HG03108 (cell line): ENCODE data around the gene GLDN.
"Not testable (repeated sequence)": the region's sequence is repeated elsewhere in the genome, so short reads cannot be mapped to it uniquely, and the experiment has no call there.

Experiments
- ATAC-seq: cut with Tn5 transposase; IDR thresholded peaks from one replicate; pipeline ENCODE4 v1.9.1; 2021; ENCODE audit warnings: moderate library complexity; ENCODE audit not compliant: unreplicated experiment

GLDN gene

GRCh38 chr15:51386960-51387698 is 45.7 kb downstream of the GLDN start:
- ATAC-seq, result no peak

DNA sequence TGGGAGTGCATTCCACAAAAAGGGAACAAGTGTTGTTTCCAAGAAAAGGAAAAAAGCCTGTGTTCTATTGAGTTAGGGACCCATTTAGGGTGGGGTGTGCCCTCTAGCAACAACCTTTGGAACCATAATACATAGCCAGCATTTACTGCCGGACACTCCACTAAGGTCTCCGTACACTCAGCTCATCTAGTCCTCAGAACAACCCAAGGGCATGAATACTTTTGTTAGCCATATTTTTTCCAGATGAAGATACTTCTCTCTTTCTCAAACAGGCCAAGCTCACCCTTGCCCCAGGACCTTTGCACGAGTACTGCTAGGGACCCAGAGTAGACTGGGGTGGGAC is 46.2 kb downstream of the GLDN start:
- ATAC-seq, result no peak

GRCh38 chr15:51388726-51389125 is 47.3 kb downstream of the GLDN start:
- ATAC-seq, result no peak

- ATAC-seq, result no peak
These were observed 48.9 kb downstream of the GLDN start for GRCh38 chr15:51390241-51390965.

- no peak for ATAC-seq
These were observed 49.5 kb downstream of the GLDN start for GRCh38 chr15:51390966-51391422.

DNA sequence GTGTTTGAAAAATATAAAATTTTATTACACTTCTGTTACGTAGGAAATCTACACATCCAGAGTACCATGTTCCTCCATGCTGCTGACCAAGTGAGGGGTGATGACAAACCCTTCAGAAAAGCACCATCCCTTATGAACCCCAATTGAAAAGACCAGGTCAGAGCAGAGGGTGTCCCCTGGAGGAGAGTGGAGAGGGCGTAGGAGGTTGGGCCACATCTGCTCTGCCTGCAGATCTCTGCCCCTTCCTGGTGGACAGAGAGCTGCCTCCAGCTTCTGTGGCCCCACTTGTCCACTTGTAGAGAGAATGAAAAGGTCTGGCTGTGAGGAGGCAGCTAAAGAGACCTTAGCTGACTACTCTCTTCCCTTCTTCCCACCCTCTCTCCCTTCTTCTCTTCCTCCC is 55.5 kb downstream of the GLDN start:
- no peak for ATAC-seq

- no peak for ATAC-seq
These were observed 57.2 kb downstream of the GLDN start for GRCh38 chr15:51398626-51399025.

DNA sequence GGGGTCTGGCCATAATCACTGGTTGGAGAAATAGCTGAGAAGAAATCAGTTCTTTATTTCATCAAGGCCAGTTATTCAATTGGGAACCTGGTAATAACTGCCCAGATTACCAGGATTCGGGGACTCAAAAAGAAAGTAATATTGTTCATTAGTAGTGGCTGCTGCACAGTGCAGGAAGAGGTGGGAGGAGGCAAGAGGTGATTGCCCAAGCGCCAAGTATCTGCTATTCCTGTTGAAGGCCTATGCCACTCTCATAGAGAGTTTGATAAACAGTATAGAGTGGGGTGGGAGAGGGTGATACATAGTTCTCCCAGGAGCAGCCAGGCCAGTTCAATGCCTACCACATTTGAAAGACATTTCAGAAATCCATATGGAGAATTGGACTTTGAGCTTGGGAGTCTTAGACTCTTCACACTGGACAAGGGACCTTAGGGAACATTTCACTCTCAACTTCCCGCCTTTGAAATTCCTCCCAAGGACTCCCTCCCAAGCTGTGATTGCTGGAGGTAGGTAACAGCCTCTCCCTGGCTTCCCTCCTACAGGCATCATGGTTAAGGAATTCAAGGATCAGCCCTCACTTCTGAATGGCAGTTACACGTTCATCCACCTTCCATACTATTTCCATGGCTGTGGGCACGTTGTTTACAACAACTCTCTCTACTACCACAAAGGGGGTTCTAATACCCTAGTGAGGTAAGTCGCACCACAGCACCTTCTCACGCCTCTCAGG is 59.8 kb downstream of the GLDN start:
- no peak for ATAC-seq

- ATAC-seq, result no peak
These were observed 60.5 kb downstream of the GLDN start for GRCh38 chr15:51401872-51402517.

- no peak for ATAC-seq
These were observed 61.8 kb downstream of the GLDN start for GRCh38 chr15:51403072-51403878.

- ATAC-seq, result no peak
These were observed 62.7 kb downstream of the GLDN start for GRCh38 chr15:51403946-51404695.

GRCh38 chr15:51405693-51406523 is 64.5 kb downstream of the GLDN start:
- no peak for ATAC-seq

DNA sequence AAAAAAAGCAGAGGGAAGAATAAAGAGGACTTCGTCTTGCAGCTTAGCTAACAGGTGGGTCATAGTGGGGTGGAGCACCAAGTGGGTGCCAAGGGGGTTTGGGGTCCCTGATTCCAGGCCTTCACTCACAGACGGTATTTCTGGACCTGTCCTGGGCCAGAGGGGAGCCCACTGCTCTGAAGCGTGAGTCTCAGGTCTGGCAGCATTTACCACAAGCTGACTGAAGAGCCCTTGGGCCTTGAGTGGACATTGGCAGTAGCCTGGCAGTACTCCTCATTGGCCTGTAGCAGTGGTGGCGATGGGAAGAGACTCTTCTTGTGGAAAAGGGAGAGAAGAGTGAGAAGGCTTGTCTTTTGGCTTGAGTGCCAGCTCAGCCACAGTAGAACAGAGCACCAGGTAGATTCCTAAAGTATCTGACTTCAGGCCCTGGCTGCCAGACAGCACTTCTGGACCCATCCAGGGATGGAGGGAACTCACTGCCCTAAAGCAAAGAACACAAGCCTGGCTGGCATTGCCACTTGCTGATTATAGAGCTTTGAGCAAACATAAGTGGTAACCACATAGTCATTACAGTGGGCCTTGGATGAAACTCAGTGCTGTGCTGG is 72.9 kb downstream of the GLDN start:
- no peak for ATAC-seq

- ATAC-seq, result no peak
These were observed 74.7 kb downstream of the GLDN start for GRCh38 chr15:51416129-51416528.

DNA sequence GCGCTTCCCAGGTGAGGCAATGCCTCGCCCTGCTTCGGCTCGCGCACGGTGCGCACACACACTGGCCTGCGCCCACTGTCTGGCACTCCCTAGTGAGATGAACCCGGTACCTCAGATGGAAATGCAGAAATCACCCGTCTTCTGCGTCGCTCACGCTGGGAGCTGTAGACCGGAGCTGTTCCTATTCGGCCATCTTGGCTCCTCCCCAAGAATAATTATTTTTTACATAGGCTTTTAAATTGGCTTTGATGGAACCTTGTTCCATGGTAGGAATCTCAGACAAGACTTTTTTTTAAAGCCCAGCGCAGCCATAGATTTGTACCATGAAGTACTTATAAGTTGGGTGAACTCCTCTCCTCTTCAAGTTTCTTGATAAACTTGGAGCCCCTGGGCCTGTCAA is 81.6 kb downstream of the GLDN start:
- not testable (repeated sequence) for ATAC-seq

DNA sequence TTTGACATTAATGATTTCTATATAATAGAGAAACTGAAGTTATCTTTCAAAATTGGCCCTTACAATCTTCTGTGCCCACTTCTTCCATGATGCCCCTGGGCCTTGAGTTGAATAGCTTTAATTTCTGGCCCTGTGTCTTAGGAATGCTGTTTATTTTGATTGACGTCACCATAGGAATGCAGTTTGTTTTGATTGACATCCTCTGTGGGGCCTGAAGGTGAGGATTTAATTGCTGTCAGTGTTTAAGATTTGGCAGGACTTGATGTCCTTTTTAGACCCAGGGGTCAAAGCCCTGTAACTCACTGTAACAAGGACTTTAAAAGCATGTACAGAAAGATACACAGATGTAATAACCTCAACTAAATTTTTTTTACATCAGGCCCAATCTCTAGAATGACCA is 83.3 kb downstream of the GLDN start:
- ATAC-seq, result no peak

DNA sequence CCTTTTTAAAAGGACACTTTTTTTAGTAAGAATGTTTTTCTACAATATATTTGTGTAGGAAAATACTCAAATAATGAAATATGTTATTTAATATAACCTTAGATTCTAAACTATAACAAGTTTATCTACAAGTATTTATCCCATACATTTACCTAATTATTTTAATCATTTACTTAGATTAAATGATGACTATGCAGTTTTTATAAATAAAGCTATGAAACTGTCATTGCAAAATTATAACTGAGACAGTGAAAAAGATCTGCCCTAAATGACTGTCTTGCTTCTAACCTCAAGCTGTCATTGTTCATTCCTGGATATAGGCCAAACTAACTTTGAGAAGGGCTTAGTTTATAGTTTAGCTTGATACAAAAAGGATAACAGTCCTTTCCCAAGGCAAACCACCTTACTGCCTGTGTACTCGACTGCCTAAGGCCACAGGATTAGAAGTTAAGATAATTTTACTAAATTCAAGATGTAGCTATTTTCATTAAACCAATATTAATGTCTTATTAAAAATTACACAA is 84.1 kb downstream of the GLDN start:
- no peak for ATAC-seq

- ATAC-seq, result no peak
These were observed 97.1 kb downstream of the GLDN start for GRCh38 chr15:51438526-51438925.
